Endometrial microvascular endothelial cells (primary cell): ENCODE data around the gene NEDD4L. TPM values are rescaled to one million over a fixed set of nuclear protein-coding genes. Genes with fewer than 3 reads are reported as not detected.
"Not testable (repeated sequence)": the region's sequence is repeated elsewhere in the genome, so short reads cannot be mapped to it uniquely, and the experiment has no call there.

Source experiments
- in situ Hi-C: cut with HindIII; loops from 2 replicates; pipeline ENCODE4 v1.10.0; 2017; ENCODE audit warnings: low sequenced_read_pairs, low pct_unique_long_range_greater_than_20kb; ENCODE audit errors: inconsistent ontology term
- total RNA-seq: library from RNA; depleted of rRNA; stranded (reverse); fragments of >200 nt; gene quantifications from one replicate; pipeline ENCODE4 v1.2.3, GENCODE V29; 2015; ENCODE audit errors: inconsistent ontology term

Gene NEDD4L
- total RNA-seq, result 59.9 TPM

DNA sequence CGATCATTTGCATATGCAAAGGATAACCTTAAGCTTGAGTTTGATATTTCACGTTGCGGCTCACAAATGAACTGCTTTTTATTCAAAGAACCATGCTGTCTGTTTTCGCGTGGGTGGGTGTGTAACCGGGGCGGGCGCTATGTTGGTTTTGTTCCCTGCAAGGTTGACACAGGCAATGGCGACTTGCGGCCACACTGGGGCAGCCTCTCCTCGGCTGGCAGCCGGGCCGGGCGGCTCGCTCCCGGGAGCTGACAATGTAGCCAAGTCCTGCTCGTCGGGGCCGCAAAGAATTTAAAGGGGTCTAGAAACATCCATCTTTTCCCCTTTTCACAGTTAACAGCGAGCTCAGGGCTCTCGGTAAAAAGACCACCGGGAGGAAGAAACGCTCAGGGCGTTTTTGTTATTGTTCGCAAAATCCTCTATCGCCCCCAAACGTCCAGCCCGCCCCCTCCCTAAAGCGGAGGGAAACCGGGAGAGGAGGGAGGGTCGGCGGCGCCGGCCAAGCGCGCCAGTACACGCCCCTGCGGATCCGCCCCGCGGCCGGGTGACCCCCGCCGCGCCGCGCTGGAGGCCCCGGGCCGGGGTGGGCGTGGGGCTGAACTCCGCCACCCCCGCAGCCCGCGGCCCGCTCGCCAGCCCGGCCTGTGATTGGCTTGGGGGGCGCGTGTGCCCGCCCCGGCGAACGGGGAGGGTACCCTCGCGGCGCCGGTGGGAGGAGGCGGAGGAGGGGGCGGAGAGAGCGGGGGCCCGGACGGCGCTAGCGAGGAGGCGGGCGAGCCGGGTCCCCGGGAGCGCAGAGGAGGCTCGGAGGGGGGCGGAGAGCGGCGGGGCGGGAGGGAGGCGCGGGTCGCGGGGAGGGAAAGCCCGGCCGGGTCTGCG is at the start of gene NEDD4L:
Gene NEDD4L (plus strand): TSS at position 736 of the 879 bp plus-strand sequence. CDS start 435 bp downstream, outside the sequence.
- in situ Hi-C loops, result loop anchor here (25.0 kb wide), 1 partner anchor 144 kb away; no protein-coding TSS in a partner anchor

DNA sequence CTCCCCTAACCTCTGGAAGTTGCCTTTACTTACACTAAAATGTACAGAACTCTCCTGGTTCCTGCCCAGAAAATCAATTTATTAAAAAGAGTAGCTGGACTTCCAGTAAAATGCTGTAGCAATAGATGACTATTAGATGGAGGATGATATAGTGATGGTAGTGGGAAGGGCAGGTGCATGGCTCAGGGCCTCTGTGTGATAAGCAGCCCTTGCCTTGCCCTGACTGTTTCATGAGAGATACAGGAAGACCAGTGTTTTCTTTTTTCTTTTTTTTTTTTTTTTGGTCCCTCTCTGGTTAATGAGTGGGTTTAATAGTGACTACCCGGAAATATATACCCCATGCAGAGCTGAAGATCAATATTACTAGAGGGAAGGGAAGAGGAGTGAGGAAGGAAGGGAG is 48.7 kb upstream of the NEDD4L start:
- in situ Hi-C loops, result no loop called here

- in situ Hi-C loops, result not testable (repeated sequence)
Observed at GRCh38 chr18:57996894-57997293, 47.1 kb upstream of the NEDD4L start.

GRCh38 chr18:57997820-57998219 is 46.2 kb upstream of the NEDD4L start:
- in situ Hi-C loops, result no loop called here

- in situ Hi-C loops, result no loop called here
Observed at GRCh38 chr18:57998461-57998860, 45.6 kb upstream of the NEDD4L start.

- in situ Hi-C loops, result no loop called here
Observed at GRCh38 chr18:58004317-58004716, 39.7 kb upstream of the NEDD4L start.

DNA sequence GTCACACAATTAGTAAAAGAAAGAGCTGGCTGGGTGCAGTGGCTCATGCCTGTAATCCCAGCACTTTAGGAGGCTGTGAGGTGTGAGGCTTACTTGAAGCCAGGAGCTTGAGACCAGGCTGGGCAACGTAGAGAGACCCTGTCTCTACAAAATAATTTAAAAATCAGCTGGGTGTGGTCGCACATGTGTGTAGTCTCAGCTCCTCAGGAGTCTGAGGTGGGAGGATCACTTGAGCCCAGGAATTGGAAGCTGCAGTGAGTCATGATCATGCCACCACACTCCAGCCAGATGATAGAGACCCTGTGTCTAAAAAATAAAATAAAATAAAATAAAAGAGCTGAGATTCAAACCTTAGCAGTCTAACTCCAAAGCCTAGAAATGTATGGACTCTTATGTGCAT is 39.0 kb upstream of the NEDD4L start:
- in situ Hi-C loops, result no loop called here

DNA sequence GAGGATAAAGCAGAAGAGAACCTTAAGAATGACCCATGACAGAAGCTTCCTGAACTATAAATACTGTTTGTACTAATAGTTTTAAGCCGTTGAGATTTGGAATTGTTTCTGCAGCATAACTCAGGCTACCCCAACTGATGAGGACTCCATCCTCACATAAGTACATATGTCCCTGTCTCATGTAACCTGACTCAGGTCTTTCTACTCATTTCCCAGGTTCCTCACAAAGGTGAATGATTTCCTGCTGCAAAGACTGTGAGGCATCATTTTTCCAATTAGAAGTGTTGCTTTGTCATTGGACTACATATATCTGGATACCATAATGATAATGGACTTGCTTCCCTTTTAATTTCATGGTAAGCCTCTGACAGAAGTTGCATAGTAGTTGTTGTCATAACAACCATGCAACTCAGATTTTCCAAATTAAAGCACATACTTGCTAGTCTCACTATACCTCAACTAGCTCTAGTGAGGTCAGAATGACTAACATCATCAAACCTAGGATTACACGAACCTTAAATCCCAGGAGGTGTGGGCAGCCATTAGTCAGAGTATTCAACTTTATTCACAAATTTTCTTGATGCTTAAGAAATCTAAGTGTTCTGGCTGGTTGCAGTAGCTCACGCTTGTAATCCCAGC is 38.0 kb upstream of the NEDD4L start:
- in situ Hi-C loops, result no loop called here

GRCh38 chr18:58009166-58009565 is 34.9 kb upstream of the NEDD4L start:
- in situ Hi-C loops, result no loop called here

- in situ Hi-C loops, result no loop called here
Observed at GRCh38 chr18:58010265-58010664, 33.8 kb upstream of the NEDD4L start.

GRCh38 chr18:58012356-58012755 is 31.7 kb upstream of the NEDD4L start:
- in situ Hi-C loops, result no loop called here

- in situ Hi-C loops, result no loop called here
Observed at GRCh38 chr18:58013241-58014211, 30.5 kb upstream of the NEDD4L start.

DNA sequence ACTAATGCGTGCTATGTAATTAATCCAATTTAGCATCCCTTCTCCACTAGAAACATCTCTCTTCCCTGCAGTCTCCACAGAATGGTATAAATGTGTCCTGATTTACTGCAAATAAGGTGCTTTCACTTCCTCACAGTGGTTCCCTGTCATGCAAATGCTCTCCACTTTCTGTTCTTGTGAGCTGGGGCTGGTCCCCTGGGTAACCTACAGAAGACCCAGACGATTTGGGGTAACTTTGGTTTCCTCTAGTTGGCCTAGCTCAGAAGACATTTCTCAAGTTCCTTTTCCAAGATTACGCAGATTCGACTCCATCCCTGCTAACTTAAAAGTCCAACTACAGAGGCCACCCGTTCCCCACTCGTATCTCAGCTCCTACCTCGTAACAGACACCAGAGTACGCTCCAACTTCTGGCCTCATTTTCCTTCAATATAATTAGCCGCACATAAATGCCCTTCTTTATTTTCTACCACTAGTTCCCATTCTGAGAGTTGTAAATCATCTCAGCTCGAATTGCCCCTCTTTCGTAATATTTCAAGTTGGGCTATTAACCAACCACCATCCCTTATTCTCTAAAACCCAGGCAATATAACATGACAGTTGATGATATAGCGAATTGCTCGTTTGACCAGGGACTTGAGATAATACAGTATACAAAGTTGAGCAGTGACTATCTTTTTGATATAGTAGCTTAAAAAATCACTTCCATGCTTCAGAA is 28.8 kb upstream of the NEDD4L start:
- in situ Hi-C loops, result no loop called here

- in situ Hi-C loops, result no loop called here
Observed at GRCh38 chr18:58017267-58017666, 26.8 kb upstream of the NEDD4L start.

GRCh38 chr18:58020567-58021107 is 23.4 kb upstream of the NEDD4L start:
- in situ Hi-C loops, result no loop called here

DNA sequence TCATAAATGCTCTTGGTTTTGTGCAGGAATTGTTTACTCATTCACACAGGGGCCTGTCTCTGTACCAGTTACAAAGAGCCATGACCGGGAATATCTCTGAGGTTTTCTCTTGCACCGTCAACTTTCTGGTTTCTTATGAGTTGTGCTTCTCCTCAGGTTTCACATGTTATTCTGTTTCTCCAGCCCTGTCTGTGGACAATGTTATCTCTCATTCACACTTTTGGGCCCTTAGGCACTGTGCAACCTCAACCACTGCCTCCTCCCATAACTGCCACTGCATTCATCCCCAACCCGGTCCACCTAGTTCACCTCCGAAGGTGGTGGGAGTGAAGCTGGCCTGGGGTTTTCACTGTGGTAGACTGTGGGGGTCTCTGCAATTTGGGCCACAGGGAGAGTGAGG is 22.5 kb upstream of the NEDD4L start:
- in situ Hi-C loops, result no loop called here

GRCh38 chr18:58023108-58023507 is 20.9 kb upstream of the NEDD4L start:
- in situ Hi-C loops, result no loop called here

- in situ Hi-C loops, result no loop called here
Observed at GRCh38 chr18:58024139-58024538, 19.9 kb upstream of the NEDD4L start.
